ENCODE measurements around the gene FGF2.

GRCh38 chr4:122879001-122879400 is 52.4 kb downstream of the FGF2 start:
- TF ChIP-seq CTCF (IDR thresholded peaks at IDR 0.05; ENCODE audit: insufficient read depth, low read length, poor library complexity, severe bottlenecking) = no peak
- TF ChIP-seq EZH2phosphoT487 (conservative IDR thresholded peaks at IDR 0.05; ENCODE audit: low read length) = no peak

Measured in SU-DHL-6 (cell line).